Measurements from ENCODE around the gene MELK.

Gene MELK

DNA sequence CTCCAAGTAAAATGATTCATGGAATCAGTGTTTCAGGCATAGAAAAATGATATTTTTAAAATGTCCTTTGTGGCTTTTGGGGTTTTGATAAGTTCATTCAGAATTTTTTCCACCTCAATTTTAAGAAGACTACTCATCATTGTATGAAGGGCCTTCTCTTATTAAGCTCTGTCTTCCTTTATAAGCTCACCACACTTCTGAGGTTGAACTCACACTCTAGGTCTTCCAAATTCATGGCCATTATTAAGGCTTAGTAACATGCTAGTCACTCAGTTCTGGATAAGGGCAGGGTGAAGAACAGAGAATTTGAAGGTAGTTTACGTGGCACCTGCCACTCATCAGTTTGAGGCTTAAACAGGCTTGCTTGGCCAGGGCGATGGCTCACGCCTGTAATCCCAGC lies 4.2 kb downstream of the MELK start:
- in situ Hi-C loops (cut with MboI; ENCODE audit: low sequenced_read_pairs), result no loop called here

DNA sequence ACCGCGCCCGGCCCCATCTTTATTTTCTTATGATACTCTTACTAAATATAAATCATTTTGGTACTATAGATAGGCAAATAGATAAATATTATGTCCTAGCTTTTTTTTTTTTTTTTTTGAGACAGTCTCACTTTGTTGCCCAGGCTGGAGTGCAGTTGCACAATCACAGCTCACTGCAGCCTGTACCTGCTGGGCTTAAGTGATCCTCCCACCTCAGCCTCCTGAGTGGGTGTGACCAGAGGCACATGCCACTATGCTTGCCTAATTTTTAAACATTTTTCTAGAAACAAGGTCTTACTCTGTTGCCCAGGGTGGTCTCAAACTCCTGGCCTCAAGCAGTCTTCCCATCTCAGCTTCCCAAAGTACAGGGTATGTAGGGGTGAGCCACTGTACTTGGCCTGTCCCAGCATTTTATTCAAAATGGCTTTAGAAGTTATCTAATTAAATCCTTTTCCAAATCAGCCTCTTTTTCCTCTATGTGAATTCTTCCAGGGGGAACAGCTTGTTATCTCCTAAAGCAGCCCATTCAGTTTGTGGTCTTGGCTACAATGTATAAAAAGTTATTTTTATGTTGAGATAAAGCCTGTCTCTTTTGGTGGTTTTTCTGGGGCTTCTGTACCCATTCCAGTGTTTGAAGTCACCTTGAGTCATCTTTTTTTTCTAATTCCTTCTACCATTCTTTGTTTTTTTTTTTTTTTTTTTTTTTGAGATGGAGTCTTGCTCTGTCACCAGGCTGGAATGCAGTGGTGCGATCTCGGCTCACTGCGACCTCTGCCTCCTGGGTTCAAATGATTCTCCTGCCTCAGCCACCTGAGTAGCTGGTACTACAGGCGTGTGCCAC lies 12.1 kb downstream of the MELK start:
- in situ Hi-C loops (cut with MboI; ENCODE audit: low sequenced_read_pairs), result no loop called here

DNA sequence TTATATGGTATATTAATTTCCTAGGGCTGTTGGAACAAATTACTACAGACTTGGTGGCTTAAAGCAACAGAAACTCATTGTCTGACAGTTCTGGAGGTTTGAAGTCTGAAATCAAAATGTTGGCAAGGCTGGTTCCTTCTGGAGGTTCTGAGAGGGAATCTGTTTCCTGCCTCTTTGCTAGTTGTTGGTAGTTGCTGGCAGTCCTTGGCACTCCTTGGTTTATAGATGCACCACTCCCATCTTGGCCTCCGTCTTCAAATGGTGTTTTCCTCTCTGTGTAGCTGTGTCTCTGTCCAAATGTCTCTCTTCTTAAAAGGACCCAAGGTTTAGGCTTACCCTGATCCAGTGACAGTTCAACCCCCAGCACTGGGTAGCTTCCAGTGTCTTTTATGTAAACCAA lies 17.5 kb downstream of the MELK start:
- in situ Hi-C loops (cut with MboI; ENCODE audit: low sequenced_read_pairs), result no loop called here

DNA sequence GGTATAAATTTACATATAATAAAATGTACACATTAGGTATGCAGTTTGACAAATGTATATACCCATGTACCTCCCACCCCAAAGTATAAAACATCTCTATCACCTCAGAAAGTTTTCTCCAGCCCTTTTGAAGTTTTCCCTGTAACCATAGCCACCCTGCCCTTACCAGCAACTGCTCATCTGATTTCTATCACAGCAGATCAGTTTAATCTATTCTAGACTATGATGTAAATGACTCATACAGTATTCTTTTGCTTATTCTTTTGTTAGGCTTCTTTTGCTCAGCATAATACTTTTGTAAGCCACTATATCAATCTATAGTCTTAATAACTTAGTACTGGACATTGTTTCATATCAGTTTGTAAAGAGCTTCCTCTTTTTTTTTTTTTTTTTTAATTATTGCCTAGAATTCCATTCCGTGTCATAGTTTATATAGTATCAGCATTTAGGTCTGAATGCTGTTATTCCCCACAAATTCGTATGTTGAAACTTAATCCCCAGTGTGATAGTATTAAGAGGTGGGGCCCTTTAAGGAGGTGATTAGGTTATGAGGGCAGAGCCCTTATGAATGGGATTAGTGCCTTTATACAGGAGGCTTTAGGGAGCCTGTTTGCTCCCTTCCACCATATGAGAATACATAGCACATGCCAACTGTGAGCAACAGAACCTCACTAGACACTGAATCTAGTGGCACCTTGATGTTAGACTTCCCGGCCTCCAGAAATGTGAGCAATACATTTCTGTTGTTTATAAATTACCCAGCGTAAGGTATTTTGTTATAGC lies 20.3 kb downstream of the MELK start:
- in situ Hi-C loops (cut with MboI; ENCODE audit: low sequenced_read_pairs), result no loop called here

DNA sequence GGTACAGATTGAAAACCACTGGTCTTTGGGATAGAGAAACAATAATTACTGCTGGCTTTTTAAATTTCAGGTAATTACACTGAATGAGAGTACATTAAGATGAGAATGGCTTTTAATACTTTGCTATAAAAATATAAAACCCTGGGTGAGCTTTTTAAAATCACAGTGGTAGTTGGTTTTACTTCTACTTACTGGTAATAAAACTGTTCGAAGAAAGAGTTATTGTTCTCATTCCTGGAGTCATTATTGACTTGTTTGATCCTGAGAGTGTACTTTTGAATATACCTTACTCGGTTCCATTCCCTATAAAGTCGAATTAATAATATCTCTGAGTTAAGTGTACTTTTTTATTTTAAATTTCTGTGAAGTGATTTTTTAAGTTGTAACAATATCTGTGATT lies 21.5 kb downstream of the MELK start:
- in situ Hi-C loops (cut with MboI; ENCODE audit: low sequenced_read_pairs), result no loop called here

DNA sequence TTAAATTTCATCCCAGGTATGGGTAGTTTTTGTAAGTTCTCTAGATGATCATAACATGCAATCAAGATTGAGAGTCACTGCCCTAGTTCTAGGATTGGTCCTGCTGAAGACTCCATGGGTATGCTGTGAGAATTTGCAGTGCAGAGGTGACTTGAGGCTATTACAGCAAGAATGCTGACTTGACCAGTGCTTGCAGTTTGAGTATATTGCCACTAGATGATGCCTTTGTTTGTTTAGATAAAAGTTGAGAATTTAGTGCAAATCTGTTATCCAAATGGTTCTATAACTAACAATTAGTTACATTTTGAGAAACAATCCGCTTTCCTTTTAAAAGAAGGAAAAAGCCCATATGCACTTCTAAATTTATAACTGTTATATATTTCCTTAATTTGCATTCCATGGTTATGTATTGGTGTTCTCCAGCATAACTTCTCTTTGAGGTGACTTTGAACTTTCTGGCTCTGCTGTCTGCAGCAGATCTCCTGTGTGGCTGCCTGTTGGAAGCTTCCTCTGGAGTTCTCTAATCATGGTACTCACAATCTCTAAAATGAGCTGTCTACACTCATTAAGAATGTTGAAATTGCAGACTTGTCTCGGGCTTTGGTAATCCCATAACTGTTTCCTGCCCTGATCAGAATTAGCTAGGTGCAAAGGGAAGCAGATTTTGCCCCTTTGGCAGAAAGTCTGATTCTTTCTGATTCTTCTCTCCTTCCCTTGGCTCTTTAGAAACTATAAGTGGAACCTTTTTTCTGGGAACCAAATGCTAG lies 24.9 kb downstream of the MELK start:
- in situ Hi-C loops (cut with MboI; ENCODE audit: low sequenced_read_pairs), result no loop called here

DNA sequence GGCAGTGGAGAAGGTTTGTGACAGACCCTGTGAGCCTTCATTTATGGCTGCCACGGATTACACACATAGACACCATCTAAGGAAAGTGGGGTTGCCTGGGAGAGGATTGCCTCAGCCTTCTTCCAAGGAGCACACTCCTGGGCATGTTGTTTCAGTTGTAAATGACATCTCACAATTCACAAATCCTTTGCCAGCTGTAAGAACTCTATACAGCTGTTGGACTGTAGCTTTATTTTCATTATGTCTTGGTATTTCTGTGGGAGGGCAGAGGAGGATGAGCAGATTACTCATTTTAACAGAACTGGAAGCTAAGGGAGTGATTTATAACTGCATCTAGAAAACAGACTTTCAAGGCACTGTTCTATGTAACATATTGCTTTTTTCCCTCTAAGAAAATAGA lies 25.6 kb downstream of the MELK start:
- in situ Hi-C loops (cut with MboI; ENCODE audit: low sequenced_read_pairs), result no loop called here

DNA sequence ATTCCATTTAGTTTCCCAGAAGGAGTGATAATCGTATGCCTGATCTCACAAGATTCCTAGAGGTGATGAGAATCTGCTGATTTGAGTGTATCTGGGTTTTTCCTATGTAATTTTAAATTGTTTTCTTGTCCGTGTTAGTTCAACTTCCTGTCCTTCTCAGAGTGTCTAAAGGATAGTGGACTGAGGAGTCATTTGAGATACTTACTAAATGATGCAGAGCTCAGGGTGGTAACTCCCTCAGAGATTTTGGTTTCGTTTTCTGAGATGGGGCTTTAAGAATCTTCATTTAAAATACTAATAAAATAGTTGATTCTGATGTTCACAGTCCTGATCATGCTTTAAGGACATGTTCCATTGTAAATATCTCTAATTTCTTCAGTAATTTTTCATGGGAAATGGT lies 30.3 kb downstream of the MELK start:
- in situ Hi-C loops (cut with MboI; ENCODE audit: low sequenced_read_pairs), result no loop called here

DNA sequence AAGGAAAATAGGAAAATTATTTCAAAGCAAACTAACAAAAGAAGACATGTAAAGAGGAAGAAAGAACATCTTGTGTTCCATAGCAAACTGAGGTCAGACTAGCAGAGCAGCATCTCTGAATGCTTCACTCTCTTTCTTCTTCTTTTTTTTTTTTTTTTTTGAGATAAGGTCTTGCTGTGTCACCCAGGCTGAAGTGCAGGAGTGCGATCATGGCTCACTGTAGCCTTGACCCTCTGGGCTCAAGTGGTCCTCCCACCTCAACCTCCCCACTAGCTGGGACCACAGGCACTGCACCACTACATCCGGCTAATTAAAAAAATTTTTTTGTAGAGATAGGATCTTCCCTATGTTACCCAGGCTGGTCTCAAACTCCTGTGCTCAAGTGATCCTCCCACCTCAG lies 36.6 kb downstream of the MELK start:
- in situ Hi-C loops (cut with MboI; ENCODE audit: low sequenced_read_pairs), result no loop called here

DNA sequence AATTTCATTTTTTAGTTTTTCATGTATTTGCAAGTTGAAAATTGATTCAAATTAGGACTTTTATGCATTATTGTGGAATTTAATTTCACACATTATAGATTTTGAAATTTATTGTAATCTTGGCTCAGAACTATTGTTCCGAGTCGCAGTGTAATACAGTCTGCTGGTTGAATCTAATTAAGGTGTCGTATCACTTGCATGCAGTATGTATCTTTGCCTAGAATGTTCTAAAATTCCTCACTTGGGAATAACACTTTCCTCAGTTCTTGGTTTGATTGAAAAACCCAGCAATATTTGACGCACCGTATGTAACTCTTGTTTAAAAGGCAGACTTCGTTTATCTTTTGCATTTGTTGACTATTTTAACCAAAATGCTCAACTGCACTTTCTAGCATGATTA lies 49.4 kb downstream of the MELK start:
- in situ Hi-C loops (cut with MboI; ENCODE audit: low sequenced_read_pairs), result no loop called here

DNA sequence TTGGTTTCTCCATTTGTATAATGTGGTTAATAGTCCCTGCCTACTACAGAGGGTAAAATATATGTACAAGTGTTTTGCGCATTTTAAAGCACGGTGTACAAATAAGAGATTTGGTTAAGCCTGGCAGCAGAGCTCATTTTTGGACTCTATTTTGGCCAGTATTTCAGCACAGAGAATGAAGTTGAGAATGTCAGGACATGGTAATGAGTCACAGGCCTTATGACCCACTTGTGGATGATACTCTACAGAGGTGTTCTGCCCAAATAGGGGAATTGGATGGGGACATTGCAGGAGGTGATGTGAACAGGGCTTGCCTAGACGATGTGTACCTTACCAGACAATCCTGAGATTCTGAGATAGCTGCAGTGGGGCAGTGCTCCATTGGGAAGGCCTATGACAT lies 50.6 kb downstream of the MELK start:
- in situ Hi-C loops (cut with MboI; ENCODE audit: low sequenced_read_pairs), result no loop called here

DNA sequence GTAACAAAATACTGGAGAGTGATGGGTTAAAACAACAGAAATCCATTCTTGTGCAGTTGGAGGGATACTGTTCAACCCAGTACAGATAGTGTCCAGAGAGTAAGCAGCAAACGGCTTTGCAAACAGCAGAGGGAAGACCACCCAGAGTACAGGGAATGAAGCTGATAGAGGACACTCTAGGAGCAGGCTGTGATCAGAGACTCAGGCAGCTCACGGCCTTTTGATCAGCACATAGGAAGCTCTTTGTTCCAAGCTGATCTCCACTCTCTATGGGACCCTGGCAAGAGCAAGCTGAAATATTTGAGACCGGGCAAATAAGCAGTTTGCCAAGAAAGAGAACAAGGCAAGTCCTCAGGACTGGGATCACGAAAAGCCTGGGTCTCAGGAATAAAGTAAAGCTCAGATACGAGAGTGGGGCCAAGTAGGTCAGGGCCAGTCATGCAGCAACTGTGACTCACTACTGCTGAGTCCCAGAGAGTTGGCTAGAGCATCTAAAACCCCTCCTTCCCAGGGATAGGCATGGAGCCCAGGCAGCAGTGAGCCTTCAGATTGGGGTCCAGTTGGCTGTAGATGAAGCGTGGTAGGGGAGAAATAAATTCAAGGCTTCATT lies 52.4 kb downstream of the MELK start:
- in situ Hi-C loops (cut with MboI; ENCODE audit: low sequenced_read_pairs), result no loop called here

DNA sequence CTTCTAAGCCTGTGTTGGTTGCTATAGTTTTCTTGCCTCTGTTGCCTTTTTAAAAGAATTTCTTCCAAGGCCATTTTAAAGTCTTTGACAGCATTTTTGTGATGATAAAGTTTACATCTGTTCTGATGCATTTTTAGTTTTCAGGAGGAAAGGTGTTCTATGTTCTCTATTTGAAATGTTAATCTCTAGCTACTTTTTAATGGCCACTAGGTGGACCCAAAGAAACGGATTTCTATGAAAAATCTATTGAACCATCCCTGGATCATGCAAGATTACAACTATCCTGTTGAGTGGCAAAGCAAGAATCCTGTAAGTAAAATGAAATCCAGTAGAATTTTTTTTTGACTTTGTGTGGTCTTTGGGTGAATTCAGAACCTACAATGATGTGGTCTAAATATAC lies 60.2 kb downstream of the MELK start:
- in situ Hi-C loops (cut with MboI; ENCODE audit: low sequenced_read_pairs), result no loop called here

DNA sequence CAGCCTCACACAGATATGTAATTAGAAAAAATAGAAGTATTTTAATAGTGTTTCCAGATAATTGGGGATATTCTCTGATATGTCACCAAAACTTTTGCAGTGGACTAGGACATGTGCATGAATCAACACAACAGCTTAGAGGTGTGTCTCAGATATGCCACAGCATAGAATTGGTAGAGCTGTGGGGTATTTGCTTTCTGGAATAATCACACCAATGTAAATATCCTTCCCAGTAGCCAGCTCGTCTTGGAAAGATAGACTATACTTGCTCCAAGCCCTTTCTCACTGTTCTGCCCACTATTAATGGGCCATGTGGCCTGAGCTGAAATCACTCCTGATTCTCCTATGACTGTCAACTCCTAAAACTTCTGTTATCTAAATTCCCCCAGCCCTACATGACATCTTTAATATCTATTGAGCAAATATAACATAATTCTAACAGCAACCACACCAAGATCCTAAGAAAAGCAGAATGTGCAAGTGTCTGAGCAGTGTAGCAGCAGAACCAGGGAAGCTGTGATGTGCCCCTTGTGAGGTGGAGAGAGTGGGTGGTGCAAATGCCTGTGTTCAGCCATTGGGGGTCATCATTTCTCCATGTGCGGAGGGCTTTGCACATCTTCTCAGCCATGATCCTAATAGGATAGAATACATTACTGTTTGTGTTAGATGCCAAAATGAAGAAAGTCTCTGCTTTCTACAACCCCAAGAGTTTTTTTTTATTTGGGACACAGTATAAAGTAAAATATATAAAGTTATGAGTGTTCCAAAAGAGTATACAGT lies 65.0 kb downstream of the MELK start:
- in situ Hi-C loops (cut with MboI; ENCODE audit: low sequenced_read_pairs), result no loop called here

DNA sequence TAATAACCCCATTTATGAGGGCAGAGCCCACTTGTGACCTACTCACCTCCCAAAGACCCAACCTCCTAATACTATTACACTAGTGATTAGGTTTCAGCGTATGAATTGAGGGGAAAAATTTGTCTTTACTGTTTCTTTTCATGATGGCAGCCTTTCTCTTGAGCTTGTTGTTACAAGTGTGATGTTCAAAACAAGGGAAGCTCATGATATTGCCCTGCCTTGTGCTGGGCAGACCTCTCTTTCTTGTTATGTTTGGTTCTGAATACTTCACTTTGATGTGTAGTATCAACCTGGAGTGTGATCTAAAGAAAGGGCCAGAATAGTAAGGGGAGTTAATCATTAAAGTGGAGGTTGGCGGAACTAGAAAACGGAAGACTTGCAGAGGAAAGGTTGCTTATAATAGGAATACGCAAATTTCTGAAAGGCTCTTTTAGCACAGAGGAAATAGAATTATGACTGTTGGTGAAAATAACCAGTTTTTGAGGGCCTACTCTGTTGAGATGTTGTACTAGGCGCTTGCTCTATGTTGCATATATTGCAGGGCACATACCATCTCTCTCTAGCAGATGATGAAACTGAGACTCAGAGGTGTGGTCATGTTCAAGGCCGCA lies 68.2 kb downstream of the MELK start:
- in situ Hi-C loops (cut with MboI; ENCODE audit: low sequenced_read_pairs), result loop anchor here (10.0 kb wide), 1 partner anchor 94 kb away; no protein-coding TSS in a partner anchor

DNA sequence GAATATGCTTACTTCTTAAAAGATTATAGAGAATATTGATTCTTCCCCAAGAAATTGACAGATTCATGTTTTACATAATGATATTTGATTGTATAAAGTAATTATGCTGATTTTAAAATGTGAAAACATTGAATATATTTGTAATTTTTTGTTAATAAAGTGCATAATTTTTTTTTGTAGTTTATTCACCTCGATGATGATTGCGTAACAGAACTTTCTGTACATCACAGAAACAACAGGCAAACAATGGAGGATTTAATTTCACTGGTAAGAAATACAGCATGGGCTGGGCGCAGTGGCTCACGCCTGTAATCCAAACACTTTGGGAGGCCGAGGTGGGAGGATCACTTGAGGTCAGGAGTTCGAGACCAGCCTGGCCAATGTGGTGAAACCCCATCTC lies 70.1 kb downstream of the MELK start:
- in situ Hi-C loops (cut with MboI; ENCODE audit: low sequenced_read_pairs), result loop anchor here (10.0 kb wide), 1 partner anchor 92 kb away; no protein-coding TSS in a partner anchor

DNA sequence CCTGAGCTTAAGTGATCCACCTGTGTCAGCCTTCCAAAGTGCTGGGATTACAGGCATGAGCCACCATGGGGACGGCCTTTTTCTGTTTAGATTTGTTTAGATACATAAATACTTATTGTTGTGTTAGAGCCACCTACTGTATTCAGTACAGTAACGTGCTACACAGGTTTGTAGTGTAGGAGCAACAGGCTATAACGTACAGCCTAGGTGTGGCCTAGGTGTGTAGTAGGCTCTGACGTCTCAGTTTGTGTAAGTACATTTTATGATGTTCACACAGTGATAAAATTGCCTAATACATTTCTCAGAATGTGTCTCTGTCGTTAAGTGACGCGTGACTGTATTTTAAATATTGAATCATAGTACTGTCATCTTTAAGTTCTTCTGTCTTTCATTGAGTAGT lies 84.1 kb downstream of the MELK start:
- in situ Hi-C loops (cut with MboI; ENCODE audit: low sequenced_read_pairs), result no loop called here

DNA sequence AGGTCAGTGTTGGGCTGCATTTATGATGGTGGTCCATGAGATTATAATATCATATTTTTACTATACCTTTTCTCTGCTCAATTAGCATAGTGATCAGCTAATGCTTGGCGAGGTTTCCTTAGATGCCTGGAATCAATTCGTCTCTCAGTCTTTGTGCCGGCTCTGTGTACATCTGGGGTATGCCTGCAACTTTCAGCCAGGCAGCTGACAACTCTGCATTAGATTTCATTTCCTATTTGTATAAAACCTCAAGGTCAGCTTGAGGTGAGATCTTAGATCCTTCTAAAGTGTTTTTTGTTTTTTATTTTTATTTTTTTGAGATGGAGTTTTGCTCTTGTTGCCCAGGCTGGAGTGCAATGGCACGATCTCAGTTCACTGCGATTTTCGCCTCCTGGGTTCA lies 86.8 kb downstream of the MELK start:
- in situ Hi-C loops (cut with MboI; ENCODE audit: low sequenced_read_pairs), result no loop called here

DNA sequence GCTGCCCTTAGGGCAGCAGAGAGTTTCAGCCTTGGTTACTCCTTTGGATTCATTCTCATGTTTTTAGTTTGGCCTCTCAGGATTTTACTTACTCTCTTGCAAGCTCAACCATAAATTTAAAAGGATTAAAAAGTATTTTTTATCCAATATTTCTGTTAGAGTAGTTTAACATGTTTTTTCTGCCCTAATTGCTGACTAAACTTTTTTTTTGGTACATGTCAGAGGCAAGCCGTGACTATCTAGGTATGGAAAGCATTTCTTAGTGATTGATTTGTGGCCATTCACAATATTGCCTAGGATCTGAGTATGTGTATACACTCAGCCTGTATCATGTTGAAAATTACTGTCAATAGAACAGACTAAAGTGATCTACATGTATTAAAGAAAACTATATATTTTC lies 92.1 kb downstream of the MELK start:
- in situ Hi-C loops (cut with MboI; ENCODE audit: low sequenced_read_pairs), result no loop called here

DNA sequence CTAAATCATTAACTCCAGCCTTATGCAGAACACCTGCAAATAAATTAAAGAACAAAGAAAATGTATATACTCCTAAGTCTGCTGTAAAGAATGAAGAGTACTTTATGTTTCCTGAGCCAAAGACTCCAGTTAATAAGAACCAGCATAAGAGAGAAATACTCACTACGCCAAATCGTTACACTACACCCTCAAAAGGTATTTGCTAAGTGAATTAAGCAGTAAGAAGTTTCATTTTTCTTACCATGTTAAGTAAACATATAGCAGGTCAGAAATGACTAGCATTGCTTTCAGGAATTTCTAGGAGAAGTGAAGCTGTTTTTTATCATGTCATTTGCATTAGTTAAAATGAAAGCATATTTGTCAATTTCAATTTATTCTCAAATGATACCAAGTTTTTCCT lies 92.7 kb downstream of the MELK start:
- in situ Hi-C loops (cut with MboI; ENCODE audit: low sequenced_read_pairs), result no loop called here
